HepG2 (cell line): Measurements from ENCODE around the gene ZACN. TPM values are rescaled to one million over a fixed set of nuclear protein-coding genes. Genes with fewer than 3 reads are reported as not detected.

ENCODE experiments used
- ARNT2 ChIP-seq: sonication (generic); formaldehyde crosslinking; IDR thresholded peaks from 2 replicates; pipeline ENCODE4 v1.8.0; 2022; ENCODE audit warnings: mild to moderate bottlenecking, low read depth, missing genetic modification reagents, moderate library complexity
- GATAD1 ChIP-seq: IDR thresholded peaks from 2 replicates; pipeline ENCODE4 v1.6.1; 2016; ENCODE audit warnings: missing genetic modification reagents, missing compliant biosample characterization
- GLMP ChIP-seq: sonication (generic); formaldehyde crosslinking; IDR thresholded peaks from 2 replicates; pipeline ENCODE4 v1.9.0; 2021; ENCODE audit warnings: missing genetic modification reagents, mild to moderate bottlenecking, borderline replicate concordance
- KLF15 ChIP-seq: sonication (generic); formaldehyde crosslinking; IDR thresholded peaks from 2 replicates; pipeline ENCODE4 v1.8.1; 2023; ENCODE audit warnings: borderline replicate concordance, mild to moderate bottlenecking, inconsistent platforms, missing genetic modification reagents, mixed read lengths
- KLF16 ChIP-seq, 2 experiments: sonication (generic) in 1 of 2; formaldehyde crosslinking in 1 of 2; IDR thresholded peaks; 2 replicates each; pipeline versions ENCODE4 v1.6.1 to v1.8.0; 2016 to 2023; ENCODE audit warnings: missing genetic modification reagents in 2 of 2, missing compliant biosample characterization in 1 of 2
- PCBP1 ChIP-seq: fragments of 200-400 bp; formaldehyde crosslinking; IDR thresholded peaks from 2 replicates; pipeline ENCODE4 v1.6.1; 2017; ENCODE audit warnings: mild to moderate bottlenecking, low read depth, low read length, borderline replicate concordance
- REPIN1 ChIP-seq: sonication (generic); formaldehyde crosslinking; IDR thresholded peaks from 2 replicates; pipeline ENCODE4 v1.8.0; 2022; ENCODE audit warnings: missing genetic modification reagents, low read depth, mild to moderate bottlenecking, borderline replicate concordance
- ZBTB33 ChIP-seq: sonication (generic); formaldehyde crosslinking; IDR thresholded peaks from 2 replicates; pipeline ENCODE4 v1.4.0; 2020; ENCODE audit warnings: missing genetic modification reagents
- ZNF549 ChIP-seq: sonication (generic); formaldehyde crosslinking; IDR thresholded peaks from 2 replicates; pipeline ENCODE4 v1.5.0; 2020; ENCODE audit warnings: missing genetic modification reagents
- ZNF558 ChIP-seq: sonication (generic); formaldehyde crosslinking; IDR thresholded peaks from 2 replicates; pipeline ENCODE4 v1.9.0; 2022; ENCODE audit warnings: mild to moderate bottlenecking, missing genetic modification reagents, borderline replicate concordance
- ZNF562 ChIP-seq: sonication (generic); formaldehyde crosslinking; IDR thresholded peaks from 2 replicates; pipeline ENCODE4 v1.8.0; 2022; ENCODE audit warnings: missing genetic modification reagents, borderline replicate concordance
- ZNF589 ChIP-seq: sonication (generic); formaldehyde crosslinking; conservative IDR thresholded peaks from 2 replicates; pipeline ENCODE4 v1.8.0; 2022; ENCODE audit warnings: mild to moderate bottlenecking, moderate library complexity, missing genetic modification reagents
- ZNF639 ChIP-seq: conservative IDR thresholded peaks from 2 replicates; pipeline ENCODE4 v1.6.1; 2018; ENCODE audit warnings: missing genetic modification reagents
- ZNF687 ChIP-seq: sonication (generic); formaldehyde crosslinking; IDR thresholded peaks from 2 replicates; pipeline ENCODE4 v1.5.1; 2020; ENCODE audit warnings: mild to moderate bottlenecking, missing genetic modification reagents, moderate library complexity
- ZNF709 ChIP-seq: sonication (generic); formaldehyde crosslinking; IDR thresholded peaks from 2 replicates; pipeline ENCODE4 v1.5.0; 2020; ENCODE audit warnings: mild to moderate bottlenecking, missing genetic modification reagents
- ZSCAN25 ChIP-seq: sonication (generic); formaldehyde crosslinking; IDR thresholded peaks from 2 replicates; pipeline ENCODE4 v1.8.0; 2022; ENCODE audit warnings: mild to moderate bottlenecking, missing genetic modification reagents
- polyA plus RNA-seq, 8 experiments: library from polyadenylated mRNA; depleted of rRNA in 3 of 8; stranded (reverse) in 7 of 8; unstranded in 1 of 8; fragments of >200 nt; fragmentation: Illumina TruSeq in 4 of 8; extraction: Trizol in 4 of 8; gene quantifications; 2 replicates each; pipeline versions ENCODE4 v1.2.1 to v1.2.3, GENCODE V29; 2011 to 2016; ENCODE audit warnings: low read depth in 4 of 8, missing spikeins in 1 of 8, mixed read lengths in 1 of 8; ENCODE audit not compliant: insufficient read depth in 1 of 8
- total RNA-seq, 5 experiments: library from RNA; depleted of rRNA; stranded (reverse); fragments of >200 nt; fragmentation: Illumina TruSeq; extraction: Trizol; gene quantifications; 2 replicates each; pipeline ENCODE4 v1.2.3, GENCODE V29; 2016; ENCODE audit warnings: low read depth in 1 of 5

Gene ZACN
- total and polyA plus RNA-seq, 2 of the 13 experiments (the other 11 are each of a cell fraction or from before 2014, with no cell fraction given) = 0.11 to 0.15 TPM

- TF ChIP-seq ZNF687 (CRISPR knock-in tag) (peak; percentile 13; the same call in 1 of the 2 replicates), PCBP1 (0 out of 2 replicates have a peak, but pooled peaks have one; percentile 65), ZNF589 (CRISPR knock-in tag) (0 out of 2 replicates have a peak, but pooled peaks have one; percentile 60), ZNF709 (CRISPR knock-in tag) (0 out of 2 replicates have a peak, but pooled peaks have one; percentile 31), ZNF639 (CRISPR knock-in tag) (0 out of 2 replicates have a peak, but pooled peaks have one; percentile 15), ZBTB33 (0 out of 2 replicates have a peak, but pooled peaks have one; percentile 6), GATAD1 (0 out of 2 replicates have a peak, but pooled peaks have one; percentile 22), REPIN1 (CRISPR knock-in tag) (no peak; the same call in 1 of the 2 replicates), ZNF562 (CRISPR knock-in tag) (0 out of 2 replicates have a peak, but pooled peaks have one; percentile 37), KLF16 (CRISPR knock-in tag; IDR thresholded peaks at IDR 0.05) (0 out of 4 replicates have a peak, but pooled peaks of 1 of the 2 experiments have one; percentile 13), ZNF558 (CRISPR knock-in tag) (0 out of 2 replicates have a peak, but pooled peaks have one; percentile 62), ARNT2 (CRISPR knock-in tag) (0 out of 2 replicates have a peak, but pooled peaks have one; percentile 33), ZSCAN25 (CRISPR knock-in tag) (peak; percentile 30; the same call in 1 of the 2 replicates), GLMP (CRISPR knock-in tag) (0 out of 2 replicates have a peak, but pooled peaks have one; percentile 24), ZNF549 (CRISPR knock-in tag) (no peak), KLF15 (CRISPR knock-in tag) (no peak)
These were observed 1.2 kb downstream of the ZACN start (continued) for GRCh38 chr17:76079956-76080767.
